NCI-H1417 treated with DMSO at 0.1 percent for 48 hours (cell line): ENCODE data around the gene RTP2.

Experiments
- DNase-seq: peaks from one replicate; lab custom pipeline; 2025; lab: John Stamatoyannopoulos, UW

The RTP2 gene

DNA sequence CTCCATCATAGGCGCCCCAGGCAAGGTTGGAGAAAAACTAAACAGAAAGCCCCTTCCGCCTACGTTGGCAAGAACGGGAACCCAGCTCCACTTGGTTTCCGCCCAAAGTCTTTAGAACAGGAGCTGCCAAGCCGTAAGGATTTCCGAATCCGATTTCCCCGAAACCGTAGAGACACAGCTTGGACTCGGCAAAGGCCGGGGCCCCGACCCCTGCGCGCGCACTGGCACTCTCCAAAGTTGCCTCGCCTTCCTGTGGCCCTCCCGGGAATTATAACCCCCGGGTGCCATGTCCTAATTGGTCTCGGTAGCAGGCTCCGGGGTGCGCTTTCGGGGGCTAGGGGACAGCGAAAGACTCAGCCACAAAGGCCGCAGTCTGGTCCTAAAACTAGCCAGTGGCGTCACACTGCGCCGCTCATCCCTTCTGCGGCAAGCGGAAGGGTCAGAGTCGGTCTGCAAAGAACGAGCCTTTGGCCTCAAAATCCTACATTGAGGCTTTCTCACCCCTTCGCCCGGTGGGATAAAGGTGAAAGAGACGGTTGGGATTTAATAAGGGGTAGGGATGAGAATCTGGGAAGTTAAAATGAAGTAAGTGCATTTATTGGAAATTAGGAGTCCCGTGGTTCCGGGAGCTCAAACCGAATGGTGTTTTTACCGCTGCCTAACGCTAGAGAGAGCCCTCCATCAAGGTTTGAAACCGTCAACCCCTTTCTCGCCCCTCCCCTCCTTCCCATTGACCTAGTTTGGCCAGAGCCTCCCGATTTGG lies 36.2 kb upstream of the RTP2 start:
- peak; percentile 50 for DNase-seq

DNA sequence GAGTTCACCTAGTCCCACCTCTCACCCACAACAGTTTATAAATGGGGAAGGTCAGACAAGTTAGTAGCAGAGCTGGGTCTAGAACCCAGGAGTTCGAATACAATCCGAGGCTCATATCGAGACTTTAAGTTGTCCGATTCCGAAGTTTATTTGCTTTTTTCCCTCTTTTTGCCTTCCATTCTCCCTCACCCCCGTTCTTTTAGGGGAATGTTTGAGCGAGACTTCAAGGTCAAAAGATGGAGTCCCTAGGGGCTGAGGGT lies 35.6 kb upstream of the RTP2 start:
- no peak for DNase-seq

DNA sequence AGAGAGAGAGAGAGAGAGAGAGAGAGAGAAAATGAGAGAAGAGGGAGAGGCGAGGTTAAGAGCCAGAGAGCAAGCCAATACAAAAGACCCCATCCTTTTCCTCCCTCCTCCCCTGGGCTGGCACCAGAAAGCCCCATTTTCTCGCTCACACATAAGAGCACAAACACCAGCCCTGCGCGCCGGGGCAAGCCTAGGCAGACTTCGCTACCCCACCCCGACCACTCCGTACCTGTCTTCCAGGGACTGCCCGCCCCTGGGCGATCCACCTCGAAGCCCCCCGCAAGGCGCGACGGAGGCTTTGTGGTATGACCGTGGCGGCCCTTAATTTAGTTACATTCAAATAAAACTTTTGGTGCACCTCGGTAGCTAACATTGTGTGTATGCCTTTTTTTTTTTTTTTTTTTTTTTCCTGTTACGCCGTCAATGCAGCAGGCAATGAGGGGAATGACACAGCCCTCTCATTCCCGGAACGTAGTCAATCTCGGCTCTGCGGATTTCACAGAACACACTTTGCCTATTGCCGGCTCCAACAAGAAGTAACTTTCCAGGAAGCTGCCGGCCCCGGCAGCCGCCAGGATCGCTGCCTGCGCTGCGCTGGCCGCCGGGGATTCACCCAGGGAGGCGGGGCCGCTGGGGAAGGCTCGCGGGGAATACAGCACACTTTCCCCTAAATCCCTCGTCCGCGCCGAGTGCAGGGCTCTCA lies 35.2 kb upstream of the RTP2 start:
- DNase-seq: no peak

DNA sequence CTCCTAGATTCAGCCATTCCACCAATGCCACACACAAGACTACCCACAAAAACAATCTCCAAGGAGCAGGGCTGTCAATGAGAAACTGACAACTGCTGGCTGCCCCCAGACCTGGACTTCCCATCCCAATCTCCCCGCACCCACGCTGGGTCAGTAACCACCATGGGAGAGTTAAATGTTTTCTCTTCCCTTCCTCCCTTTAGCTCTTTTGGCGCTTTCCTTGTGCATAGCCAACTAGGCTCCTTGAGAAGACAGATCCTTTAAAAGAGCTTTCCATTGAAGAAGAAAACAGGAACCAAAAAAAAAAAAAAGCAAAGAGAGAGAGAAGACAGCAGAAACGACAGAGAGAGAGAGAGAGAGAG lies 34.6 kb upstream of the RTP2 start:
- no peak for DNase-seq

DNA sequence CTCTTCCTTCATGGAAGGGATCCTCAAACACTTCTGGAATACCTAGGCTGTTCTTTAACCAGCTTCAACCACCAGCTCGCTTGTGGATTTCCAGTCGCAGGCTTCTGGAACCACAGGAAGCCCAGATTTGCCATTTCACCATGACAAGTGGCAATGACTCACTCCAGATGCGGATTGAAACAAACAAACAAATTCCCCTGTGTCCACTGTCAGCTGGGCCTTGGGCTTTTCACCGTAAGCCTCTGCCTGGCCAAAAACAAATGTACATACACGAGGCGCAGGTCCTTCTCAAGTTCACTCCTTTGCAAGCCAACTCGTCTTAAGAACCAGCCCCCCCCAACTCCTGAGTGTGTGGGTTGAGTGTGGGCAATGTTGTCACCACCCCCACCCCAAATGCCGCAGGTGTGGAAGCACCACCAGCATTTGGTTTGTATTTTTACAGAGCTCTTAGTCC lies 34.1 kb upstream of the RTP2 start:
- no peak for DNase-seq

DNA sequence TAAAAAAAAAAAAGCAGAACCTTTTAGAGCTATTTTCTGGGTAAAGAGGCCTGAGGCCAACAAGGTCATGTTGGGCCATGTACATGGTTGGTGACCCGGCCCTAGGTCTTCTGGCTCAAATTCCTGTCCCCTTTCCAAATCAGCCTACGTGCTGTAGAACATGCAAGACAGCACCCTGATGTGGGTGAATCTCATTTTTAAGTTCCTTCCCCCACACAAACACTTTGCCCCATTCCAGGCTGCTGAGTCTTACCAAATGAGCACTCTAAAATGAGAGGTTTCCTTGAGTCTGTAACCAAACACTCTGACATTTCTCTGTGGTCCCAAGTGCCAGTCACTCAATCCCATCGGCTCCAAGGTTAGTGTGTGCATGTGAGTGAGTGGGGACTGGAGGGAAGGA lies 33.5 kb upstream of the RTP2 start:
- DNase-seq: no peak

DNA sequence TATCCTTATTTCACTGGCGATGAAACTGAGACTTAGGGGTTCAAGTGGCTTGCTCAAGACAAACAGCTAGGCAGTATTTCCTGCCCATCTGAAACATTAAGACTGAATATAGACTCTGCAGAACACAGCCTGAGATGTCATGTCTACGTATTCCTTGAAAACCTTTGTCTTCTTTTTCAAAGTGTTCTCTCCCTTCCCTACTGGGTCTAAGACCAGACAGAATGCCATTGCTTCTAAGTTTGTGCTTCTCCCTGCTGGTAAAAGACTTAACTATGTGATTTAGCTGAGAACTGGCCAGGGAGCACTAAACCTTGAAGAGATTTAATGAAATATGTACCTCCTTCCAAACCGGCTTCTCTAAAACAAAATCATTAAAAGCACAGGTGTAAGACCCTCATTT lies 33.0 kb upstream of the RTP2 start:
- DNase-seq: no peak

DNA sequence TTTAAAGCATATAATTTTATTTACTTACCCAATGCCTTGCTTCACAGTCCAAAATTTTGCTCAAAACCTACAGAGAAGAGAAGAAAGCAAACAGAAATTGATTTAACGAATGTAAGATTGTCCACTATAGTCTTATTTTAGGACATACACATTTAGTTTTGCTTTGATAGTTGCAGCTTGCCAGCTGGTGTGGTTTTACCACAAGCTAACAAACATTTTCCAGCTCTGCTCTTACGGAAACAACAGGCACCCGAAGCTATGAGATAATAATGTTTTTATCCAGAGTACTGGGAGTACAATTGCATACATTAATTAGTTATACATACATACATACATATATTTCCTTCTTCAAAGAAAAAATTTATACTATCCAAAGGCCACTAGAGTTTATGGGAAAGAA lies 32.5 kb upstream of the RTP2 start:
- no peak for DNase-seq

DNA sequence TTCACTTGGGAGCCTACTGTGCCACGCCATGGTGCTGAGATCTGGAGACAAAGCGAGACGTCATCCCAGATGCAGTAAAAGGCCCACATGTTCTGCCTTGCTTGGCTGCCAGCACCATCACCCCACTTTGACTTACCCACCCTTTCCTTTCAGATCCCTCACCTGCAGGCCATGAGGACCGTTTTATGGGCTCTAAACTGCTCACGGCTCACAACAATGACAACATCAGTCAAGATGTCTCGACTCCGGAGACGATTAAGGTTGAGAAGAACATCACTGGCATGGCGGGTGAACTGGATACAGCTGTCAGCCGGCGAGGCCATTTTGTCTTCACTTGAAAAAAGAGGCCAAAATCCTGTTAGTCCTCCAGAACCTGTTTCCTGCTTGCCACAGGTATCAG lies 31.0 kb upstream of the RTP2 start:
- DNase-seq: no peak

DNA sequence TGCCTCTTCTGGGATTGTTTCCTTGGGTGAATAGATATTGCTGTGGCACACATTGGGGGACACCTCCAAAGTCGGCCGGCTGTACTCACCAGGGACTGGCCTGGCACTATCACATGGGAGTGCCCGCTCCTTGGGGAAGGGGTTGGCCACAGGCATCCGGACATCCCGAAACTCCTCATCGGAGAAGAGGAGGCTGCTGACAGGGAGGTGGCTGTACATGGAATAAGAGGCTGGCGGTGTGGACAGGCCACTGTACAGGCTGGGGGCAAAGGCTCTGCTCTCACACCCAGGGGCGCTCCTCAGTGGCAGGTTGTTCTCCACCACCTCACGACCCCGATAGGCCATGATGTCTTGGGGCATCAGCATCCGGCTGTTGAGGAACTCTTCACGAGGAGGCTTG lies 27.2 kb upstream of the RTP2 start:
- DNase-seq: no peak

DNA sequence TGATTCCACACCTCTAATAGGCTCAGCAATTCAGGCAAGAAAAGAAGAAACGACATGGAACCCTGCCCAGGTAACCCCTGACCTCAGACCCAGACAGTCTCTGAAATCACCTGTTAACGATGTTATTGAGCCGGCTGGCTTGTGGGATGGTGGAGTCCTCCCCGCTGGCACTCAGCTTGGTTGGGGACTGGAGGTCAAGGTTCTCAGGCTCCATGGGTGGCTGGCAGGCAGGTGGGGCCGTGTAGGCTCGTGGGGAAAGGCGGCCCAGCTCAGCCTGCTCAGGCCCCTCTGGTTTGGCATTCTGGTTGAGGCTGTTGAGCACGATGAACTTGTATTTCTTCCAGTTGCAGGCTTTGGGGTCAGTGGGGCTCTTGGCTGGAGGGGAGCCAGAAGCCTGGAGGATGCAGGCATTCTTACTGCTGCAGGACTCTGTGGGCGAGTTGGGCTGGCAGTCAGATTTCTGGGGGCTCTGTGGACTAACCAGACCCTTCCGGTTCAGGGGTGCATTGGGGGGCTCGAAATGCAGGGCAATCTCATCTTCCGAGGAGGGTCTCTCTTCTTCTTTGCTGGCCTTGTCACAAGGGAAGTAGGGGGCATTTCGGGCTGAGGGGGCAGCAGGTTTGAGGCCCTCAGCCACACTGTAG lies 26.7 kb upstream of the RTP2 start:
- no peak for DNase-seq

DNA sequence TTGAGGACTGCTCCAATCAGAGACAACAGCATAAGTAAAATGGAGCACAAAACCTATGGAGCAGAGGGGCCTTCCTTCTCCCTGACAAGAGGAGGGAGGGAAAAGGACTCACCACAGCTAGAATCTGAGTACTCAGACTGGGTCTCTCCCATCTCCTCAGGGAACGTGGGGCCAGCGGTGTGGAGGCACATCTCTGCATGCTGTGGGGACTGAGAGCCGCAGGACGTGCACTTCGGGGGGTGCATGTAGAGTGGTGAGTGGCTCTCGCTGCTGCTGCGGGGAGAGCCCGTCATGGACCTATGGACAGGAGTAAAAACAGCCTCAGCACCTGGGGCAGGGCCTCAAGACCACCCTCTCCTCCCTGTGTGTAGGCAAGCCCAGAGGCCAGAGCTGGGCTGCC lies 25.9 kb upstream of the RTP2 start:
- DNase-seq: no peak

DNA sequence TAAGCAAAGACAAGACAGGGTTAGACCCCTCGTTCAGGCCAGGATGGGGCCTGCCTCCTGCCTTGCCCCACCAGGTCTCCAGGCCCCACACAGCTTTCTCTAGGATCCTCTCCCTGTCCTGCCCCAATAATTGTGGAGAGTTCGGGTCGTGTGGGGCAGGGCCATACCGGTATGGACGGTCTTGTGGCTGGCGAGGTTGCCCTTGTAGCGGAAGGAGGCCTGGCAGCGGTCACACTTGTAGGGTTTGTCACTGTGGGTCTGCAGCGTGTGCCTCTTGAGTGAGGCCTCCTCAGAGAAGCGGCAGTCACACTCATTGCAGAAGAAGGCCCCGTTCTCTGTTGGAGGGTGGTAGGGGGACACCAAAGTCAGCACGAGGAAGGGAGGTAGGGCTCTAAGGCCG lies 24.2 kb upstream of the RTP2 start:
- no peak for DNase-seq

DNA sequence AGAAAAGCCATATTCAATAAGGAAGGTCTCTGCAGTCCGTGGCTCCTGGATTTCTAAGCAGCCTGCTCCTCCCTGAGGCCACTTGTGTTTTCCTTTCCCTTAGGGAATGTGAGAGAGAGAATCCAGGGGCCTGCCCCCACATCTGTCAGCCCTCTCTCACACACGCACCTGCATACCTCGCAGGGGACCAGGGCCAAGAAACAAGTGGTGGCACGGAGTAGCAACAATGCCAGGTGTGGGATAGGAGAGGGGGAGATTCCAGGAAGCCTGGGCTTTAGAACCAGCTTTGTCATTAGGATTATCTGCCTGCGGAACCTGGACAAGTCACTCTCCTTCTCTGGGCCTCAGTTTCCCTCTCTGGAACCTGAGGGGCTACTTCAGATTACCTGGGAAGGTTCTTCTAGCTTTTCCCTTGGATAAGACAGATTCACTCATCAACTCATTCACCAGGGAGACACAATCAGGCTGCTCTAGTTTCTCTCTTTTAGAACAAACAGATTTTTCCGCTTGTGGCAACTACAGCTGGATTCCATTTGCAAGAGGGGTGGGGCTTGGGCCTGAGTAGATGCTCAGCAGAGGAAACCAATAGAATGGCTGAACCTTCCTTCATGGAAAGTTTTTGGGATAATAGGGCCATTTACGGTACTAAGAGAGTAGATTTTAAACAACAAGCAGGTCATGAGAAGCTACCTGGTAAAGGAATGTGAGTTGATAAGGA lies 23.5 kb upstream of the RTP2 start:
- no peak for DNase-seq

DNA sequence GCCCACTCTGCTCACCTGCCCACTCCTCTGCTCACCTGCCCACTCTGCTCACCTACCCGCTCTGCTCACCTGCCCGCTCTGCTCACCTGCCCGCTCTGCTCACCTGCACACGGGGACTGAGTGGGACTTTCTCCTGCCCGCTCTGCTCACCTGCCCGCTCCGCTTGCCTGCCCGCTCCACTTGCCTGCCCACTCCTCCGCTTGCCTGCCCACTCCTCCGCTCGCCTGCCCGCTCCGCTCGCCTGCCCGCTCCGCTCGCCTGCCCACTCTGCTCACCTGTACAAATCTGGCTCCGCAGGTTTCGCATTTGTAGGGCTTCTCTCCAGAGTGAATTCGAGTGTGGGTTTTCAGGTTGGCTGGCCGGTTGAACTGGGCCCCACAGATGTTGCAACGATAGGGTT lies 22.9 kb upstream of the RTP2 start:
- no peak for DNase-seq

DNA sequence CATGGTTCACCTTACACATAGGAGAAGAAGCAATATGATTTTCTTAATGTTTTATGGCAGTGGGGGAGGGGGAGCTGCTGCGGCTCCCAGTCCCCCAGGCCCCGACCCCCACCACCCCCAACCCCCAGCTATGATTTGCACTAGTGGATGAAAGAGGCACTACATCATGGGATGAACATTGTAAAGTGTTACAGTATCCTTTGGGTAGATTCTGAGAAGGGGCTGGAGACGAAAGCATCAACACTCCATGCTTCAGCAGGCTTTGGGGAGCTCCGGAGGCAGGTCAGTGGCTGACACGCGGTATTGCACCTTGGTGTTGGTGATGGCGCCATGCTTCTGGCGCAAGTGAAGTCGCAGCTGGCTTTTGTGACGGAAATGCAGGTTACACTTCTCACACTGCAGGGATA lies 19.9 kb upstream of the RTP2 start:
- no peak for DNase-seq

DNA sequence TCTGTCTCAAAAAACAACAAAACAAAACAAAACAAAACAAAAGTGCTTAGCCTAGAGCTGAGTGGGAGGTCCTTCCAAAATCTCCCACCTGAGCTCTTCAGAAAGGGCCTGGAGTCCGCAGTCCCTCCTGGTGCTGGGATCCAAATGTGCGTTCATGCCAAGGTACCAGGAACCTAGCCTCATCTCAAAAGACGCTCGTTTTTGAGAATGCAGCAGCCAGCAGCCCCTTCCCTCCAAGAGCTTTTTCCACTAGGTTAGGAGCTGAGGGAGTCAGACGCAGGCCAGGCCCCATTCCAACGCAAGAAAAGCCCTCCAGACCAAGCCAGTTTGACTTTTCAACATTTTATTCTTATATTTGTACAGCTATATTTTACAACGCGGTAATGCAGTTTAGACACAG lies 18.7 kb upstream of the RTP2 start:
- DNase-seq: no peak

DNA sequence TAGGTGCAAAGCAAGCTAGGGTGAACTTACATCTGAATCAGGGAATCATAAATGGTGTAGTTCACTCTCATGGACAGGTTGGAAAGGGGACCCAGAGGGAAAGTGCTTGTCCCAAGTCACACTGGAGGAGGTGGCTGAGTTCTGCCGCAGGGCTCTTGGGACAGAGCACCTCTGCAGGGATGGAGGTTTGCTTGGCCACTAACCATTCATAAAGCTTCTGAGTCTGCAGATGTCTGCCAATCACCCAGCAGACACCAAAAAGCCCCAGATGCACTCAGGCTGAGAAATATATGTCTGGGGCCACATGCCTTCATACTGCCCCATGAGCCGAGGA lies 17.9 kb upstream of the RTP2 start:
- no peak for DNase-seq

DNA sequence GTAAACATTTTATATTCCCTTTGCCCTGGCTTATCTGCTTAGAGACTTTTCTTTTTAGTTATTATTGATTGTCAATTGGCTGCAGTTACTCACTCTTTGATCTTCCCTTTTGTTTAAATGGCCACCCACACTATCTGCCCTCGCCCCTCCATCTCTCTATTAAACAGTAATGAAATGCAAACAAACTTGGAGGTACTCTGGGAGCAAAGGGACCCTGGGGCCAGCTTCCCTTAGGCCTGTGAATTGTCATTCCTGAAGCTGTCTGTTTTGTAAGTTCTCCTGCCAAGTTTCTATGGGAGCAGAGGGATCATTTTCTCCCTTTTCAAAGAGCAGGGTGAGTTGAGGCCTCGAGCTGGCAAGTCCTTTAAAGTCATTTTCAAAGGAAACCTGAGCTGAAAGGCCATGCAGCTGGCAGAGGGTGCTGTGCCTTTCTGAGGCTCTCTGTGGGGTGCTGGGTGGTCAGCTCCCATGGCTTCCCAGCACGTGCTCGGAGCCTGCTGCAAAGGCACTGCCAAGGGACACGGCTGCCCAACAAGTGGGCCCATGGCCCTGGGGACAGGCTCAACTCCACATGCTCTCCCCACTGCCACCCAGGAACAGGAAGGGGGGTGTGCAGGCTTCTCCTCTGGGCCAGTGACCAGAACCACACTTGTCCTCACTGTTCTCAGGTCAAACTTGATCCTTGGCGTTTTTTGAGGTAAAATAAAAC lies 17.4 kb upstream of the RTP2 start:
- no peak for DNase-seq

DNA sequence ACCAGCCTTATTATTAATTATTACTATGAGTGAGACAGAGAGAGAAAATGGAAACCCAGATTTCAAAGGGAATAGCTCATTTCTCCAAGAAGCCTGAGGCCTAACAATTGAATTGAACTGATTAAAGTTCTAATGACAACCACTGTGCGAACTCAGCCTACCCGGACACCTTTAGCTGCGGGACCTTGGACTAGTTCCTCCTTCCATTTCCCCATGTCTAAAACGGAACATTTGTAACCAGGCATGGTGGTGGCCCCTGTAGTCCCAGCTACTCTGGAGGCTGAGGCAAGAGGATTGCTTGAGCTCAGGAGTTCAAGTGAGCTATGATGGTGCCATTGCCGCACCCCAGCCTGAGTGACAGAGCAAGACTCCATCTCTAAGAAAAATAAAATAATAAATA lies 16.4 kb upstream of the RTP2 start:
- no peak for DNase-seq

DNA sequence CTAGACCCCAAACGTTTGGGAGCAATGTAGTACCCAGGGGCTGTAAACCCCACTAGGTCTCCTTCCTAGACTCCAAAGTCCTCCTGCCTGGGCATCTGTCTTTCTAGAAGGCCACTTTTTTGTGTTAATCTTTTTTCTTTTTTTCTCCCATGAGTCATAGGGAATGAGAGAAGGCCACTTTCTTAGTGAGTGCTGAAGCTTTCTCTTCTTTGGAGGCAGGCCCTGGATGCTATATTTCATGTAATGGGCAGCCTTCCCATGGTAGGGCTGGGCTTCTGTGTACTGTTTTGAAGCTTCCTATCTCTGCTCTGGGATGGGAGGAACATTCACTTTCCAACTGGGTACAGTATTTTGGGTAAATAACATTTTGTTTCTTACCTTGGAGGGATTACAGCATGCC lies 15.2 kb upstream of the RTP2 start:
- DNase-seq: no peak

DNA sequence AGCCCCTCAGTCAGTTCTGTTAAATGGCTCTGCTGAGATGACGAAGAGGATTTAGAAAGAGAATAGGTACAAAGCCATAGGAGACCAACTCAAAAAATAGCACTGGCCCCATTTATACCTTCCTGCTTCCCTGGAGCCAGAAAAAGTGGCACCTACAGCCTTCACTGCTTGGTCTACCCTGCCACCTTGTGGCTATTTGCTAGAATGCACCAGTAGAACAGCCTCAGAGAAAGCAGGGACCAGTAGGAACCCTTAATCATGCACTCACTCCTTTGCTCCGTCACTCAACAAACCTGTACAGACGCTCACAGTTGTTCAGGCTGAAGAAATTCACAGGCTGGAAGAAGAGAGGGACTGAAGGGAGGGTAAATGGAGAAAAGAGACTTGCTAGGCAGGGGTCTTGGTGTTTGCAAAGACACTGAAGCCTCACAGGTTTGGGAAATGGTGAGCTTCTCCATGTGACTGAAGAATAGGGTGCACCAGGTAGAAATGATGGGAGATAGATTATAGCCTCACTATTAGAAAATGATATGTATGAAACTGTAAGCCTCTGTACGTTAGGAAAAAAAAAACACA lies 12.1 kb upstream of the RTP2 start:
- peak; percentile 38 for DNase-seq
